HG03025 (cell line): ENCODE results near the gene PLEKHM2.
"Not testable (repeated sequence)": the region's sequence is repeated elsewhere in the genome, so short reads cannot be mapped to it uniquely, and the experiment has no call there.

Experiments used
- ATAC-seq: cut with Tn5 transposase; IDR thresholded peaks from one replicate; pipeline ENCODE4 v1.9.1; 2021; ENCODE audit warnings: mild to moderate bottlenecking, moderate library complexity; ENCODE audit not compliant: unreplicated experiment, low FRiP score

Gene PLEKHM2, protein sequence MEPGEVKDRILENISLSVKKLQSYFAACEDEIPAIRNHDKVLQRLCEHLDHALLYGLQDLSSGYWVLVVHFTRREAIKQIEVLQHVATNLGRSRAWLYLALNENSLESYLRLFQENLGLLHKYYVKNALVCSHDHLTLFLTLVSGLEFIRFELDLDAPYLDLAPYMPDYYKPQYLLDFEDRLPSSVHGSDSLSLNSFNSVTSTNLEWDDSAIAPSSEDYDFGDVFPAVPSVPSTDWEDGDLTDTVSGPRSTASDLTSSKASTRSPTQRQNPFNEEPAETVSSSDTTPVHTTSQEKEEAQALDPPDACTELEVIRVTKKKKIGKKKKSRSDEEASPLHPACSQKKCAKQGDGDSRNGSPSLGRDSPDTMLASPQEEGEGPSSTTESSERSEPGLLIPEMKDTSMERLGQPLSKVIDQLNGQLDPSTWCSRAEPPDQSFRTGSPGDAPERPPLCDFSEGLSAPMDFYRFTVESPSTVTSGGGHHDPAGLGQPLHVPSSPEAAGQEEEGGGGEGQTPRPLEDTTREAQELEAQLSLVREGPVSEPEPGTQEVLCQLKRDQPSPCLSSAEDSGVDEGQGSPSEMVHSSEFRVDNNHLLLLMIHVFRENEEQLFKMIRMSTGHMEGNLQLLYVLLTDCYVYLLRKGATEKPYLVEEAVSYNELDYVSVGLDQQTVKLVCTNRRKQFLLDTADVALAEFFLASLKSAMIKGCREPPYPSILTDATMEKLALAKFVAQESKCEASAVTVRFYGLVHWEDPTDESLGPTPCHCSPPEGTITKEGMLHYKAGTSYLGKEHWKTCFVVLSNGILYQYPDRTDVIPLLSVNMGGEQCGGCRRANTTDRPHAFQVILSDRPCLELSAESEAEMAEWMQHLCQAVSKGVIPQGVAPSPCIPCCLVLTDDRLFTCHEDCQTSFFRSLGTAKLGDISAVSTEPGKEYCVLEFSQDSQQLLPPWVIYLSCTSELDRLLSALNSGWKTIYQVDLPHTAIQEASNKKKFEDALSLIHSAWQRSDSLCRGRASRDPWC

DNA sequence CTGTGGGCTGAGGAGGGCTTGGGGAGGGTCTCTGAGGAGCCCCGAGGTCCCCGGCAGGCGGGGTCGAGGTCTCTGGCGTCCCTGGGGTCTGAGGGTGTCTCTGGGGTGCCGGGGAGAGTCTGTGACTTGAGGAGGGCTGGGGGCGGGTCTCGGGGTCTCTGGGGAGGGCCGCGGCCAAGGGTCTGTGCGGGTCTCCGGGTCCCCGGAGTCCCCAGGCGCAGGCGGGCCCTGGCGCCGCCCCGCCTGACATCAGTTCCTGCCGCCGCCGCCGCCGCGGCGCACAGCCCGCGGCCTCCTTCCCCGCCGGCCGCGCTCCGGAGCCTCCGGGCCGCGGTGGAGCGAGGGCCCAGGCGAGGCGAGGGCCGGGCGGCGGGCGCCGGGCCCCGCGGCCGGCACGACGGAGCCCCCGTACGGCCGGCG, at the start of gene PLEKHM2:
Gene PLEKHM2 (plus strand): TSS at position 279 of the 420 bp plus-strand sequence. CDS start 239 bp downstream, outside the sequence.
- ATAC-seq = no peak

DNA sequence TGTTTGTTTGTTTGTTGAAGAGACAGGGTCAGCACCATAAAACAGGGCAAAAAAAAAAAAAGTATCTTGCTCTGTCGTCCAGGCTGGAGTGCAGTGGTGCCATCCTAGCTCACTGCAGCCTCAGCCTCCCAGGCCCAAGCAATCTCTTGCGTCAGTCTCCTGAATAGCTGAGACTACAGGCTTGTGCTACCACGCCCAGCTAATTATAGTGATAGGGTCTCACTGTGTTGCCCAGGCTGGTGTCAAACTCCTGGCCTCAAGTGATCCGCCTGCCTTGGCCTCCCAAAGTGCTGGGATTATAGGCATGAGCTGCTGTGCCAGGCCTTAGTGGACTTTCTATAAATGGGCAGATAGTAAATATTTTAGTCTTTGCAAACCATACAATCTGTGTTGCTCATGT, 47.7 kb upstream of the PLEKHM2 start:
- ATAC-seq = no peak

DNA sequence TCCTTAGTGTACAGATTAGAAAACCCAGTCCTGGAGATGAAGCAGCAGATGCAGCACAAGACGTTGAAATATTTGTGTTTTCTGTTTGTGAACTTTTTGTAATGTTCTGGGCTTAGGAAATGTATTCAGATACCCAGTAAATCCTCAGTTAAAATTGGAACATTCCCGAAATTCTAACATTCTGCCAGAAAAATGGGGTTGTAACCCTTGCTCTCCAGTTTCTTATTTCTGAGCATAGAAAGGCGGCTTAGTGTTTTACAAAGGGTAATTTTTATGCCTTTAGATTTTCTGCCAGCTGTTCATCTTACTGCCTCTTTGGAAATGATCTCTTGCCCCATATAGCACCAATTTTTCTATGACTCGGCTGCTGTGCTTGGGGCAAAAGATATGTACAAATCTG, 46.3 kb upstream of the PLEKHM2 start:
- no peak for ATAC-seq

DNA sequence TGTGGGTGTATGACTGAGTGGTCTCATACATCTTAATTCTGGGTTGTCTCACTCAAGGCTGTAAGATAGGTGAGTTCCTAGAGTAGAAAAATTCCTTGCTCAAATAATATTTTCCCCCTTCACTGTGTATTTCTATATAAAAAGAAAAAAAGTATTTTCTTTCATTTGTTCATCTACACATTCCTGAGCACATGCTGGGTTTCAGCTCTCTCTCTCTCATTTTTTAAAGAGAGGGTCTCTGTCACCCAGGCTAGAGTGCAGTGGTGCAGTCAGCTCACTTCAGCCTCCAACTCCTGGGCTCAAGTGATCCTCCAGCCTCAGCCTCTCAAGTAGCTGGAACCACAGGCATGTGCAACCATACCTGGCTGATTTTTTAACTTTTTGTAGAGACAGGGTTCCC, 44.9 kb upstream of the PLEKHM2 start:
- no peak for ATAC-seq

DNA sequence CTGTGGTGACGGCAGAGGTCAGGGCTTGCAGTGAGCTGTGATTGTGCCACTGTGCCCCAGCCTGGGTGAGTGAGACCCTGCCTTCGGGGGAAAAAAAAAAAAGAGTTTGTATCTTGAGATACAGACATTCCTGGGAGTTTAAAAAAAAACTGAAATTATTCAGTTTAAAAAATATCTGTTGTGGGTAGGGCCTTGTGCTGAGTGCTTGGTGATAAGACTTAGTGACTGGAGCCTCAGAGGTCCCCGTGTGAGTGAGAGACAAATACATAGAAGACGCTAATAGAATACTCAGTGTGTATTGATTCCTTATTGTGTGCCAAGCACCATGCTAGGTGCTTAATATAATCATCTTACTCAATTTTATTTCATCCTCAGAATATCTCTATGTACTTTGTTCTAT, 44.2 kb upstream of the PLEKHM2 start:
- ATAC-seq = no peak

DNA sequence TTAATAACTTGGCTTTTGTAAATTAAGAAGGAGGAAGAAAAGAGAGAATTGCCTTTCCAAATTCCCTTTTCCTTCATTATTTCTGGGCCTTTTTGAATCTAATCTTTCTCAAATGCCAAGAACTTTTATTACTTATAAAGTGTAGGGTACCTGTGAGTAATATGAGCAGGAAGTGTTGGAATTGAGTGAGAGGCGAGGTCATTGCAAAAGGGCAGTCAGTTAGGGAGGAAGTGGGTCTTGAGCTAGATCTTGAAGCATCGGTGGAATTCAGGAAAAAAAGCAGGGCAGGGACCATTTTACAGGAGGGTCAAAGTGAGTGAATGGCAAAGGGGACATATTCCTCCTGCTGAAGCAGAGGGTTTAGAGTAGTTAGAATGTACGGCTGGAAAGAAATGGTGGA, 43.5 kb upstream of the PLEKHM2 start:
- ATAC-seq = no peak

DNA sequence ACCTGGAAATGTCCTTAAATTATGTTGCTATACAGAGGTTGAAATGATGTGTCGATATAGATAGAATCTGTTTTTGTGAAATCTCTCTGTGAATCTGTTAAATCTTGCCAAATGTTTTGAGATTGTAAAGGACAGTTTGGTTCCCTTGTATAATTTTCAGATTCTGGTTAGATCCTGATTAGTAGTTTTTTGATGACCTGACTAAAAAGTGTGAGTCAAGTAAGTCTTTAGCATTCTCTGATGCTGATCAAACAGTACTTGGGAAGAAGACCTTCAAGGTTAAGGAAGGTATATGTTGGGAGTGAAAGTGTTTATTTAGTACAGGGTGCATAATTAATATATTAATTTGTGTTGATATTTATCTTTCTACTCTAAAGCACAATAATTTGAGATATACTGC, 34.2 kb upstream of the PLEKHM2 start:
- ATAC-seq = no peak

DNA sequence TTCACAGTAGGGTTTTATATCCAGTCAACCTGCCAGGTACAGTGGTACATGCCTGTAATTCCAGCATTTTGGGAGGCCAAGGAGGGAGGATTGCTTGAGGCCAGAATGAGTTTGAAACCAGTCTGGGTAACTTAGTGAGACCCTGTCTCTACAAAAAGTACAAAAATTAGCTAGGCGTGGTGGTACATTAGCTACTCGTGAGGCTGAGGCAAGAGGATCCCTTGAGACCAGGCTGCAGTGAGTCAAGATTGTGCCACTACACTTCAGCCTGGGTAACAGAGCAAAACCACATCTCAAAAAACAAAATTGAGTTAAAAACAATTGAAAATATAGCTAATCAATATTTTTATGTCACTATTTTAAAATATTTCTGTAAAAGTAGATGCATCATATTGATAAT, 33.7 kb upstream of the PLEKHM2 start:
- ATAC-seq = no peak

DNA sequence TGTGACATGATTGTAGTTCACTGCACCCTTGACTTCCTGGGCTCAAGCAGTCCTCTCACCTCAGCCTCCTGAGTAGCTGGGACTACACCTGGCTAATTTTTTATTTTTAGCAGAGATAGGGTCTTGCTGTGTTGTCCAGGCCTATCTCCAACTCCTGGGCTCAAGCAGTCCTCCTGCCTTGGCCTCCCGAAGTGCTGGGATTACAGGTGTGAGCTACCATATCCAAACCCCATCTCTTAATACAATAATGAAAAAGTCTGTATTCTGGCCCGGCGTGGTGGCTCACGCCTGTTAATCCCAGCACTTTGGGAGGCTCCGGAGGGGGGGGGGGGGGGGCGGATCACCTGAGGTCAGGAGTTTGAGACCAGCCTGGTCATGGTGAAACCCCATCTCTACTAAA, 32.0 kb upstream of the PLEKHM2 start:
- ATAC-seq = not testable (repeated sequence)

GRCh38 chr1:15654091-15654690, 29.9 kb upstream of the PLEKHM2 start:
- no peak for ATAC-seq

DNA sequence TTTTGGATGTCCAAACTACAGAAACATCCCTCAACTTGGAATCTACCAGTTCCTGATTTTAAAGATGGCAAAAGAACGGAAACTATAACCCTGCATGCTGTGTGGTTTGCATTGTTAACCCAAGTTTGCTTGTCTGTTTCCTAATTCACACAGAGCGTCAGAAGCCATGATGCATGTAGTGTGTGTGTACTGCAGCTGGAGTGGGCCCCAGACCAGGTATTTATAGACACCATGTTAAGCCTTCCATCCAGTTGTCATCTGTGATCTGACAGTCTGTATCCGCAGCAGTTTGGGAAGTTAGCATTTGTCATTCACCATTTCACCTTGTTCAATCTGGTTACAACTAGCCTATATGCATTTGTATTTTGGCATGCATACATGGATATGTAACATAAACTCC, 27.7 kb upstream of the PLEKHM2 start:
- ATAC-seq = no peak

DNA sequence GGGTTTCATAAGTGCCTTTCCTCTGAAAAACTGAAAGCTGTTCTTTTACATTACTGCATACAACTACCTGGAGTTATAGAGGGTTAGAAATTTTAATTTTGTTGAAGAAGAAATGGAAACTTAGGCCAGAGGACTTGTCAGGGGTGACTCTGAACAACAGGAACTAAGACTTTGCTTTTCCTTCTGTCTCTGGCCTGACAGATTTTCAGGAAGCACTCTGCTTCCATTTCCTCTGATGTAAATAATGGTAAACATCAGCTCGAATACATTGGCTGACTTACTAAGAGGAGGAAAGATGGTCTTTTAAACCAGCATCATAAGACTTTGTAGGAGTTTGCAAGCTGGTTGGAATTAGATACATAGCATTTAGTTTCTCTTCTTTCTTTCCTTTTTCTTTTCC, 27.1 kb upstream of the PLEKHM2 start:
- ATAC-seq = no peak

GRCh38 chr1:15660151-15660550, 24.0 kb upstream of the PLEKHM2 start:
- no peak for ATAC-seq

- ATAC-seq = no peak
Observed at GRCh38 chr1:15662477-15662876, 21.6 kb upstream of the PLEKHM2 start.

- ATAC-seq = no peak
Observed at GRCh38 chr1:15663925-15664324, 20.2 kb upstream of the PLEKHM2 start.

GRCh38 chr1:15667362-15667761, 16.8 kb upstream of the PLEKHM2 start:
- no peak for ATAC-seq

DNA sequence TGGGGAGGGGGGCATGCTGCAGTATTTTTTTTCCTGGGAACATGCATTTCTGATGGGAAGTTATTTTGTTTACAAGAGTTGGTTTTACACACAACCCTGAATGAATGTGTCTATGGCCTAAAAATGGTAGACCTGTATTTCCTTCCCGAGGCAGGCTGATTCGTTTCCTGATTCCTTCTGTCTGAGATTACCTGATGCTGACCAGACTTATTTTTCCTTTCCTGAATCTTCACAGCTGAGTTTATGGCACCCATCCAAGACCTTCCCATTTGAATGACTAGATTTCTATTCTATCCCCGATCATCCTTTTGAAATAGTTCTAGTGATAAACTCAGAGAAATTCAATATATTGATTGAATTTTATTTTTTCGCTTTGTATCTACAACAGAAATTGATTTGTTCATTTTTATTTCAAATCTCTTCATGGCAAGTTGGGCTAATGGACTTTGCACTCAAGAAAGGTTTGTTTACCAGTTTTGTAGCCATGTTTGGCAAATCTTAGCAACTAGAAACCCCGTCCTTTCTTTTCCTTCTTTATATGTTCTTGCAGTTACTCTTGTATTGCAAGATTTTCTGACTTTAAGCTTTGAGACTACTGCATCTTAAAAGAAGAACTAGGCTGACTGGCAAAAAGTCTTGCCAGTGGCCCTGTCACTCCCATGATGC, 15.9 kb upstream of the PLEKHM2 start:
- no peak for ATAC-seq

DNA sequence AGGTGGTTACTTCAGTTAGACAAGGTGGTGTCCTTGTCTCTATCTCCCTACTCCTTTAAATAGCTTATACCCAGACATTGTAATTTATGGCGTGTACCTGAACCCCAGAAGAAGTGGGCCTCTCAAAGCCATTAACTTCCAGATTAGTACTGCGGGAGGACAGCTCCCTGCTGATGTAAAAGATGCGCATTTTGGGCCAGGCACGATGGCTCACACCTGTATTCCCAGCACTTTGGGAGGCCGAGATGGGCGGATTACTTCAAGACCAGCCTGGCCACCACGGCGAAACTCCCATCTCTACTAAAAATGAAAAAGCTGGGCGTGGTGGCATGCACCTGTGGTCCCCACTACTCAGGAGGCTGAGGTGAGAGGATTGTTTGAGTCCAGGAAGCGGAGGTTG, 15.0 kb upstream of the PLEKHM2 start:
- ATAC-seq = no peak

DNA sequence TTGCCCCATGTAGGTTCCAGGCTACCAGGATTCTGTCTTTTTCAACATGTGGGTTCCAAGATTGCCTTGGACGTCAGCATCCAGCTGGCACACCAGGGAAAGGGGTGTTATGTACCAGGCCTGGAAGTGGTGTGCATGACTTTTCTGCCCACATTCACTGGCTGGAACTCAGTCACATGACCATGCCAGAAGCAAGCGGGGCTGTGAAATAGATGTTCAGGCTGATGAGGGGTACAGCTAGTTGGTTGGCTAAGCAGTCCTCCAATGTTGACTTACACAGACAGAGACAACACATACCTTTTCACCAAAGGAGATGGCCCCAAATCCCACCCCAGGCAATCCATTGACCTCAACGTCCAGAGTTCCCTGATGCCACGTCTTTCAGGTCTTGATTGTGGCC, 14.3 kb upstream of the PLEKHM2 start:
- no peak for ATAC-seq

DNA sequence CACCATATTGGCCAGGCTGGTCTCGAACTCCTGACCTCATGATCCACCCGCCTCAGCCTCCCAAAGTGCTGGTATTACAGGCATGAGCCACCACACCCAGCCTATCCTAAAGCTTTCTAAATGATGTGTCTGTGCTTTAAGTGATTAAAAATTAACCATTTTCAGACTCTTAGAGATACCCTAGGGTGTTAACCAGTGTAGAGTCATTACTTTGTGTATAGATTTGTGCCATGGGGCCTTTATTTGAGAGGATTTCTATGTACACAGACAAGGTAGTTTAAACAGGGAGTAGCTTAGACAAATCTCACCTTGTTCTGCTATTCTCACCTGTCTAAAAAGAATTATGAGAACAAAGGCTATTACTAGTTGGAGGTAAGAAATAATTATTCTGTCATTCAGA, 12.7 kb upstream of the PLEKHM2 start:
- no peak for ATAC-seq
